Esophagus muscularis mucosa (tissue), 4 donors: ENCODE results near the gene QDPR. TPM values are rescaled to one million over a fixed set of nuclear protein-coding genes. Genes with fewer than 3 reads are reported as not detected.
"Not testable (repeated sequence)": the region's sequence is repeated elsewhere in the genome, so short reads cannot be mapped to it uniquely, and the experiment has no call there.

ENCODE experiments used
- DNase-seq: peaks from one replicate; pipeline ENCODE4 v3.0.0-alpha.2; 2017; ENCODE audit errors: extremely low spot score
- H3K27ac ChIP-seq, 4 donors: fragments of 200-600 bp; sonication (generic); replicated peaks in 1 of 4; 1 replicate in 3 of 4; 2 replicates in 1 of 4; pipeline ENCODE4 v1.5.1; 2016 to 2019; ENCODE audit warnings: mild to moderate bottlenecking in 1 of 4
- H3K27me3 ChIP-seq, 4 donors: fragments of 200-600 bp; sonication (generic); one replicate each; pipeline versions ENCODE4 v1.5.1 to v1.6.0; 2016 to 2019
- H3K36me3 ChIP-seq, 4 donors: fragments of 200-600 bp; sonication (generic); one replicate each; pipeline ENCODE4 v1.5.1; 2016 to 2019
- H3K4me1 ChIP-seq, 4 donors: fragments of 200-600 bp; sonication (generic); one replicate each; pipeline ENCODE4 v1.5.1; 2016 to 2019
- H3K4me3 ChIP-seq, 4 donors: fragments of 200-600 bp; sonication (generic); 1 replicate in 2 of 4; 2 replicates in 2 of 4; pipeline ENCODE4 v1.5.1; 2016 to 2019; ENCODE audit warnings: mild to moderate bottlenecking in 4 of 4, moderate library complexity in 1 of 4
- H3K9me3 ChIP-seq, 4 donors: fragments of 200-600 bp; sonication (generic); 1 replicate in 3 of 4; 2 replicates in 1 of 4; pipeline ENCODE4 v1.5.1; 2016 to 2019
- CTCF ChIP-seq, 3 experiments: fragments of 200-600 bp in 2 of 3; fragments of 450-650 bp in 1 of 3; sonication (generic) in 2 of 3; IDR thresholded peaks; one replicate each; pipeline ENCODE4 v1.5.1; 2017 to 2019; ENCODE audit warnings: antibody characterized with exemption in 3 of 3, mild to moderate bottlenecking in 2 of 3, moderate library complexity in 1 of 3
- EP300 ChIP-seq: sonication (generic); formaldehyde crosslinking; IDR thresholded peaks from one replicate; pipeline ENCODE4 v1.6.1; 2017; ENCODE audit warnings: antibody characterized with exemption
- POLR2A ChIP-seq: fragments of 450-650 bp; IDR thresholded peaks from one replicate; pipeline ENCODE4 v1.6.1; 2017; ENCODE audit warnings: antibody characterized with exemption, moderate library complexity, mild to moderate bottlenecking, low read depth
- POLR2AphosphoS5 ChIP-seq, 2 donors: sonication (generic); formaldehyde crosslinking; IDR thresholded peaks; one replicate each; pipeline ENCODE4 v1.6.1; 2017; ENCODE audit warnings: antibody characterized with exemption in 2 of 2
- WGBS: methylation state at CpG from one replicate; pipeline ENCODE4 v1.1.5; 2018; 5-methylcytosine and 5-hydroxymethylcytosine counted together
- intact Hi-C: fragments of 100-400 bp; cut with DNase I; formaldehyde crosslinking; loops from one replicate; pipeline ENCODE4 v1.15.1; 2023
- total RNA-seq, 4 donors: library from RNA; depleted of rRNA; stranded (reverse); fragments of >200 nt; gene quantifications; one replicate each; pipeline versions ENCODE4 v1.1.0 to v1.2.1, GENCODE V29; 2016

QDPR gene
- total RNA-seq, 4 donors from 2014 or later, result 6.4 to 12.7 (median 9.7) TPM

- Histone ChIP-seq H3K4me1 (no peaks in the 10 kb centered on the region), H3K27me3 (no peaks in the 10 kb centered on the region), H3K4me3 (no peak overlapping the region), H3K9me3 (no peaks in the 10 kb centered on the region), H3K36me3 (no peaks in the 10 kb centered on the region), H3K27ac (no peak overlapping the region)
- intact Hi-C loops, result loop anchor here (5.0 kb wide), 1 partner anchor 1047 kb away; no protein-coding TSS in a partner anchor
- 69% methylated on average over 11 of the region's 11 CpGs for WGBS
- no peak for TF ChIP-seq POLR2AphosphoS5 (IDR thresholded peaks at IDR 0.05)
- no peak for TF ChIP-seq POLR2A
- no peak for TF ChIP-seq CTCF (IDR thresholded peaks at IDR 0.05)
- TF ChIP-seq EP300, result no peak
- no peak for DNase-seq
Observed at GRCh38 chr4:17545374-17546140, 33.7 kb upstream of the QDPR start.

- Histone ChIP-seq H3K4me3 (no peak overlapping the region), H3K4me1 (no peaks in the 10 kb centered on the region), H3K27ac (no peak overlapping the region), H3K27me3 (no peaks in the 10 kb centered on the region), H3K36me3 (no peaks in the 10 kb centered on the region), H3K9me3 (no peaks in the 10 kb centered on the region)
- intact Hi-C loops, result loop anchor here (5.0 kb wide), 1 partner anchor 1047 kb away; no protein-coding TSS in a partner anchor
- WGBS, result 54% methylated on average over 3 of the region's 3 CpGs
- no peak for TF ChIP-seq POLR2AphosphoS5 (IDR thresholded peaks at IDR 0.05)
- TF ChIP-seq POLR2A, result no peak
- no peak for TF ChIP-seq CTCF (IDR thresholded peaks at IDR 0.05)
- no peak for DNase-seq
Observed at GRCh38 chr4:17544831-17545234, 32.9 kb upstream of the QDPR start.

DNA sequence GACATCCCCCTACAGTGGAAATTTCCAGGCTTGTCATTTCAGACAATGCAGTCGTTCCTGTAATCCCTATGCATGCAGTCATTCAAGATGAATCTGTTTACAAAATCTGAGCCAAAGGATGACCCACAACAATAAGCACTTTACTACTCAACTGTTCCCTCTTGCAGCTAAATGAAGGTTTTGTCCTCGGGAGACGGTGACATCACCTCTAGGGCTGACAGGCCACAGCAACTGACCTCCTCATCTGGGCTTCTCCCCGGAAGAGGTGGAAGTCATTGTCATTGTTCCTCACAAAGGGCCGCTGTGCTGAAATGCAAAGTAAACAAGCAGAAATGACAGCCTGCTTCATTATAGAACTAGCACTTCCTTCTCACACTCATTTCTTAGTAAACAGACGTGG is 32.3 kb upstream of the QDPR start:
- intact Hi-C loops, result no loop called here
- H3K9me3 ChIP-seq, result no peaks in the 10 kb centered on the region
- no peaks in the 10 kb centered on the region for H3K27me3 ChIP-seq
- H3K27ac ChIP-seq, result no peak overlapping the region
- H3K4me1 ChIP-seq, result no peaks in the 10 kb centered on the region
- DNase-seq, result no peak
- H3K36me3 ChIP-seq, result no peaks in the 10 kb centered on the region
- no peak overlapping the region for H3K4me3 ChIP-seq
- TF ChIP-seq EP300 (no peak), POLR2AphosphoS5 (IDR thresholded peaks at IDR 0.05) (no peak), CTCF (IDR thresholded peaks at IDR 0.05) (no peak), POLR2A (no peak)
- WGBS, result 29% methylated on average over 6 of the region's 6 CpGs

- H3K36me3 ChIP-seq, H3K4me3 ChIP-seq, H3K9me3 ChIP-seq, H3K27ac ChIP-seq, H3K4me1 ChIP-seq, H3K27me3 ChIP-seq, DNase-seq, intact Hi-C loops: not testable (repeated sequence)
- 90% methylated on average over 6 of the region's 6 CpGs for WGBS
Observed at GRCh38 chr4:17537060-17537459, 25.2 kb upstream of the QDPR start.

DNA sequence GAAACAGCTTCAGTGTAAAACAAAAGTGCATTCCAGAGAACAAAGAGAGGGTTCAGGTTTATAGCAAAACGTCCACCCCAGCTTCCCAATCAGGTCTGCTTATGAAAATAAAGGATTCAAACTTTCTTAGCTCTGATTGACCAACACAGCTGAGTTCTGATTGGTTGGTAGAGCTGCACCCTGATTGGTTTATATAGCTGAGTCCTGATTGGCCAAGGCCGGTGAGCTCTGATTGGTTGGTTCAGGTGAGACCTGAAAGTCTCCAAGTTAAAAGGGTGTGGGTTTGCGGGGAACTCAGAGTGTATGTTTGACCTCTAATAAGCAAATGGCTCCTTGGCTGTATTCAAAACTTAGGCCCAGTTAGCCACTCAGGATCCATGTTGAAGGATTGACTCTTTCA is 24.0 kb upstream of the QDPR start:
- H3K27ac ChIP-seq, result no peak overlapping the region
- intact Hi-C loops, result no loop called here
- DNase-seq, result no peak
- H3K4me1 ChIP-seq, result no peaks in the 10 kb centered on the region
- WGBS, result 78% methylated on average over 3 of the region's 3 CpGs
- H3K9me3 ChIP-seq, result no peaks in the 10 kb centered on the region
- H3K36me3 ChIP-seq, result no peaks in the 10 kb centered on the region
- TF ChIP-seq EP300 (no peak), POLR2AphosphoS5 (IDR thresholded peaks at IDR 0.05) (no peak)
- H3K4me3 ChIP-seq, result no peak overlapping the region
- H3K27me3 ChIP-seq, result no peaks in the 10 kb centered on the region

DNA sequence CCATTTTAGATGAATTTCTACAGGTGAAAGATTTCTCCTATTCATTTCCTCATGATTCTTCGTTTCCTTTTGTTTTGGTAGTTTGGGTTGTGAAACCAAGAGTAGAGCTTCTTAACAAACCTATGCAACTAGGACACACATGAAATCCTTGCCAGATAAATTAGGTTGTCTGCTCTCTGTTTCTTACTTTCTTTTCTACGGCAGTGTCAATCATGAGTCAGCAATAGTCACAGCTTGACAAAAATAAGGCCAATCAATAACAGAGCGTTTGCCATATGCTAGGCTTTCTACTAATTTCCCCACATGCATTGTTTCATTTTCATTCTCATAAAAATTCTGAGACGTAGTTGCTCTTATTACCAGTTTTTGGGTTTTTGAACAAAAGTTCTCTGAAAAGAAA is 23.4 kb upstream of the QDPR start:
- intact Hi-C loops, result no loop called here
- Histone ChIP-seq H3K4me3 (no peak overlapping the region), H3K4me1 (no peaks in the 10 kb centered on the region), H3K9me3 (no peaks in the 10 kb centered on the region), H3K27me3 (no peaks in the 10 kb centered on the region), H3K27ac (no peak overlapping the region), H3K36me3 (no peaks in the 10 kb centered on the region)
- 80% methylated on average over 4 of the region's 4 CpGs for WGBS
- TF ChIP-seq EP300, result no peak
- no peak for TF ChIP-seq POLR2A
- no peak for TF ChIP-seq CTCF (IDR thresholded peaks at IDR 0.05)
- no peak for TF ChIP-seq POLR2AphosphoS5 (IDR thresholded peaks at IDR 0.05)
- no peak for DNase-seq
